Loucy (cell line): ENCODE measurements around the gene TBC1D22A.

Source experiments
- EZH2phosphoT487 ChIP-seq: fragments of 200-600 bp; IDR thresholded peaks from 2 replicates; pipeline ENCODE4 v1.6.1; 2018; ENCODE audit warnings: antibody characterized with exemption, mild to moderate bottlenecking, moderate library complexity, borderline replicate concordance
- TF ChIP-seq, protein P1 (sequence below): fragments of 200-600 bp; sonication (generic); conservative IDR thresholded peaks from 2 replicates; pipeline ENCODE4 v1.5.1; 2014; ENCODE audit warnings: mild to moderate bottlenecking, antibody characterized with exemption, low read length

DNA sequence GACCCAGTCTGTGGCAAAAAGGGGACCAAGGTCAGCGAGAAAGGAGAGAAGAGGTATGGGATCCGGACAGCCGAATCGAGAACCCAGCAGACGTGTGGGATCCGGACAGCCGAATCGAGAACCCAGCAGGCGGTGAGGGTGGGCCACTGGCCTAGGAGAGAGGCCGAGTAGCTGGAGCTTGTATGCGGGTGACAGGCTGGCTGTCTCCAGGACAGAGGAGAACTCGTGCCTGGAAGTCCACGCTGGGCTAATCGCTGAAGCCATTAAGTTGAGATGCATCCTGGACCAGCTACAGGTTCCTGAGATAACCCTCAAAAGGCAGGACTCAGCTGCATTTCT, 30.4 kb upstream of the TBC1D22A start:
- TF ChIP-seq, protein P1, sequence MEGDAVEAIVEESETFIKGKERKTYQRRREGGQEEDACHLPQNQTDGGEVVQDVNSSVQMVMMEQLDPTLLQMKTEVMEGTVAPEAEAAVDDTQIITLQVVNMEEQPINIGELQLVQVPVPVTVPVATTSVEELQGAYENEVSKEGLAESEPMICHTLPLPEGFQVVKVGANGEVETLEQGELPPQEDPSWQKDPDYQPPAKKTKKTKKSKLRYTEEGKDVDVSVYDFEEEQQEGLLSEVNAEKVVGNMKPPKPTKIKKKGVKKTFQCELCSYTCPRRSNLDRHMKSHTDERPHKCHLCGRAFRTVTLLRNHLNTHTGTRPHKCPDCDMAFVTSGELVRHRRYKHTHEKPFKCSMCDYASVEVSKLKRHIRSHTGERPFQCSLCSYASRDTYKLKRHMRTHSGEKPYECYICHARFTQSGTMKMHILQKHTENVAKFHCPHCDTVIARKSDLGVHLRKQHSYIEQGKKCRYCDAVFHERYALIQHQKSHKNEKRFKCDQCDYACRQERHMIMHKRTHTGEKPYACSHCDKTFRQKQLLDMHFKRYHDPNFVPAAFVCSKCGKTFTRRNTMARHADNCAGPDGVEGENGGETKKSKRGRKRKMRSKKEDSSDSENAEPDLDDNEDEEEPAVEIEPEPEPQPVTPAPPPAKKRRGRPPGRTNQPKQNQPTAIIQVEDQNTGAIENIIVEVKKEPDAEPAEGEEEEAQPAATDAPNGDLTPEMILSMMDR: no peak
- no peak for TF ChIP-seq EZH2phosphoT487
